Kasumi-1 (cell line): ENCODE measurements around the gene OR51V1.
"Not testable (repeated sequence)": the region's sequence is repeated elsewhere in the genome, so short reads cannot be mapped to it uniquely, and the experiment has no call there.

Experiments used
- DNase-seq, 2 experiments: peaks; one replicate each; lab custom pipeline; 2025; lab: John Stamatoyannopoulos, UW

Gene OR51V1

DNA sequence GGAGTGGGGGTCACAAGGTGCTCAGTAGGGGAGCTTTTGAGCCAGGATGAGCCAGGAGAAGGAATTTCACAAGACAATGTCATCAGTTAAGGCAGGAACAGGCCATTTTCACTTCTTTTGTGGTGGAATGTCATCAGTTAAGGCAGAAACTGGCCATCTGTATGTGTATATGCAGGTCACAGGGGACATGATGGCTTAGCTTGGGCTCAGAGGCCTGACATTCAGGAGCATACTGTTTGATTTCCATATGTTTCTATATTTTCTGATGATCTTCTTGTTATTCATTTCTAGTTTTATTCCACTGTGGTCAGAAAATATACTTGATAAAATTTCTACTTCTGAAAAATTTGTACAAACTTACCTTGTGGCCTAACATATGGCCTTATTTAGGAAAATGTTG lies 34.6 kb downstream of the OR51V1 start:
- not testable (repeated sequence) for DNase-seq

DNA sequence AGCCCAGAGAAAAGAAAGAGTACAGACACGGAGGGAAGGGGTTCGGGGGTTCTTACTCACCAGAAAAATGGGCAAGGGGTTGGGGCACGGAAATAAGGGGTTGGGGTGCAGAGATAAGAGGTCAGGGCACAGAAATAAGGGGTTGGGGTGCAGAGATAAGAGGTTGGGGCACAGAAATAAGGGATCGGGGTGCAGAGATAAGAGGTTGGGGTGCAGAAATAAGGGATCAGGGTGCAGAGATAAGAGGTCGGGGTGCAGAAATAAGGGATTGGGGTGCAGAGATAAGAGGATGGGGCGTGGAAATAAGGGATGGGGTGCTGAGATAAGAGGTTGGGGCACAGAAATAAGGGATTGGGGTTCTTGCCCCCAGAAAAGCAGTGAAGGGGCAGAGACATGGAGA lies 35.7 kb downstream of the OR51V1 start:
- not testable (repeated sequence) for DNase-seq

DNA sequence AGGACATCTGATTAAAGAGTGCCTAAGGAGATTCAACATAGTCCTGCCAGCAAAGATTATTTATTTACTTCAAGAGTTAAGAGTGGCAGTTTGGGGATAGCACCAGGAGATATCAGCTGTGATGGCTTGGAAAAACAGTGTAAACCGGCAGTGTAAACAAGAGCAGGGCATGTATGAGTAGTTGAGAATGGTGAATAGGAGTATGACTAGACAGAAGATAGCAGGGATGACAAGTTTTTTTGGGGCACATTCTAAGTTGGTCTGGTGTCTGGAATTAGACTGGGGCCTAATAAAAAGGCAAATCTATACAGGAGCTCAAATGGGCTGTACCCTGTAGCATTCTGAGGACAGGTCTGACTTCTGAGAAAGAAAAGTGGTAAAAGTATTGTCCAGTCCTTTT lies 39.4 kb downstream of the OR51V1 start:
- DNase-seq: not testable (repeated sequence)

DNA sequence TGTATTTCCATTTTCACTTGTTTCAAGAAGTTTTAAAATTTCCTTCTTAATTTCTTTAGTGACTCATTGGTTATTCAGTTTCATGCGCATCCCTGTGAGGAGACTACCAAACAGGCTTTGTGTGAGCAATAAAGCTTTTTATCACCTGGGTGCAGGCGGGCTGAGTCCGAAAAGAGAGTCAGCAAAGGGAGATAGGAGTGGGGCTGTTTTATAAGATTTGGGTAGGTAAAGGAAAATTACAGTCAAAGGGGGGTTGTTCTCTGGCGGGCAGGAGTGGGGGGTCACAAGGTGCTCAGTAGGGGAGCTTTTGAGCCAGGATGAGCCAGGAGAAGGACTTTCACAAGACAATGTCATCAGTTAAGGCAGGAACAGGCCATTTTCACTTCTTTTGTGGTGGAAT lies 40.3 kb downstream of the OR51V1 start:
- DNase-seq: not testable (repeated sequence)

DNA sequence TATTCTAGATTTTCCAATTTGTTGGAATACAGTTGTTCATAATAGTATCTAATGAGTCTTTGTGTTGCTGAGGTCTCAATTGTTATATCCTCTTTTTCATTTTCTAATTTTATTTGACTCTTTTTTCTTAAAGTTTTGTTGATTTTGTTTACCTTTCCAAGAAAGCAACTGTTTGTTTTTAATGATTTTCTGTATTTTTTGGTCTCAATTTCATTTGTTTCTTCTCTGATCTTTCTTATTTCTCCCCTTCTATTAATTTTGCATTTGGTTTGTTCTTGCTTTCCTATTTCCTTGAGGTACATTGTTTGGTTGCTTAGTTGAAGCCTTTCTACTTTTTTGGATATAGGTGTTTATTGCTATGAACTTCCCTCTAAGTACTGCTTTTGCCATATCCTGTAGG lies 40.7 kb downstream of the OR51V1 start:
- no peak for DNase-seq

DNA sequence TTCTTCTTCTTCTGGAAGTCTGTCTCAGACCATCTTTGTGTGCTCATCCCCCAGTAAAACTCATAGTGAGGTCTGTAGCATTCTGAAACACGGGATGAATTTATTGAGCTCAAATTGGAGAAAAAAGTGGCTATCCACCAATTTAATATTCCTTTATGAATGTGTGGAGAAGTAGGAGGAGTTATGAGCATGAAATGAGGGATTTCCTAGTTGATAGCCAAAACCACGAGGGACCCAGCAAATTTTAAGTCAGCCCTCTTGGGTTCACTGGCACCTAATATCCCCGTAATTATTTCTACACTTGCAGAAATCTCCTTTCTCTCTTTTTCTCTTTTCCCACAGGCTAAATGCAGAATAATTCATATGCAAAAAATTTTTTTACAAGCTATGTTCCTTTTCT lies 45.8 kb downstream of the OR51V1 start, which contains the start of gene OR52A1:
Gene OR52A1 (minus strand): TSS at position 101 of the 400 bp plus-strand sequence. CDS start 2,388 bp downstream, outside the sequence.
- no peak for DNase-seq

DNA sequence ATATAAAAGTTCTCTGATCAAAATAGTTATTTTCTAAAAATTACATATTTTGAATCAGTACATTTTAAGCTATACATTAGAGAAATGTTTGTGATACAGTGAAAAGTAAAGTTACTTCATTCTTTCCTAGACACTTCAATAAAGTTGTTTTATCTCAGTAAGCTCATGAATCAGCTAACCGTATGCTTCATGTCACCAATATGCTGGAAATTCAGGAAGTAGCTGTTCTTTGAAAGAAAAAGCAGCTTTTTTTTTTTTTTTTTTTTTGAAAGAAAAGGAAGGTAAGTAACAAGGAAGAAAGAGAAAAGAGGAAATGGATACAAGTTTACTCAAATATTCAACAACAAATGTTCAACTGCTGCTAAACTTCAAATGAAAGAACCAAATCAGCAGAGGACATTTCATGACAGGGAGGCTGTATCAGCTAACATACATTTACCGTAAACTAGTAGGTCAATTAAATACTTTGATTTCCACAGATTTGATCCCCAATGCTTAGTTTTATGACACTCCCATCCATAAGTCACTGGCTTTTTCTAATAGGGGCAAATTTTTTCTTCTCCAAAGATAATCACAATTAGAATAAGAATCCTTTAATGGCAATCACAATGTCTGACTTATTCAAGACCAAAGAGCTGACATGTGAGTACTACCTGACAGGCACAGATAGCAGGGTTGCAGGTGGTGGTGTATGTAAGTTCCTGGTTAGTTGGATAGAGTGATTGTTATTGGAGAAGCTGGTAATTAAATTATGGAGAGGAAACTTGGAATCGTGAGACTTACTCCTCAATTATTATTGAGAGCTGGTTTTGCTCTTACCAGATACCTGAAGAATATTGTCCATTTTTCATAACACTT lies 46.7 kb downstream of the OR51V1 start:
- DNase-seq: no peak

DNA sequence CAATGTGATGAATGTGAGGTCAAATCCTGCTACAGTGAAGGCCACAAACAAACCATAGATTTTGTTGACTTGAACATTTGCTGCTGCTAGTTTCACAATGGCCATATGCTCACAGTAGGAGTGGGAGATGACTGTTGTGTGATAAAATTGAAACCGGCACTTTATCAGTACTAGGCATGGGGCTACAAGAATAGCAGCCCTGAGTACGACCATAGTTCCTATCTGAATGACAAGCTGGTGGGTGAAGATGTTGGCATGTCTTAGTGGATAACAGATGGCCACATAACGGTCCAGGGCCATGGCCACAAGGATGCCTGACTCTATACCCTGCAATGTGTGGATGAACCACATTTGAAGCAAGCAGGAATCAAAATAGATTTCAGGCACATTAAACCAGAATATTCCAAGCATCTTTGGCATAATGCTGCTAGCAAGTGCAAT lies 48.7 kb downstream of the OR51V1 start:
- DNase-seq: no peak
